Adrenal gland (tissue), 12 donors: ENCODE measurements around the gene RET. TPM values are rescaled to one million over a fixed set of nuclear protein-coding genes. Genes with fewer than 3 reads are reported as not detected.
A peak's percentile ranks its signal among the peaks of the same experiment; 100 is the strongest.
"Not testable (repeated sequence)": the region's sequence is repeated elsewhere in the genome, so short reads cannot be mapped to it uniquely, and the experiment has no call there.

Experiments
- DNase-seq, 7 donors: peaks; one replicate each; pipeline ENCODE4 v3.0.0-alpha.2; 2019 to 2020
- H3K27ac ChIP-seq, 5 donors: fragments of 200-600 bp; sonication (generic) in 4 of 5; 1 replicate in 3 of 5; 2 replicates in 2 of 5; pipeline versions ENCODE4 v1.5.1 to v1.8.0; 2016 to 2020; ENCODE audit warnings: mild to moderate bottlenecking in 1 of 5
- H3K27me3 ChIP-seq: fragments of 200-600 bp; 2 replicates; pipeline ENCODE4 v1.8.0; 2021
- H3K36me3 ChIP-seq, 2 donors: fragments of 200-600 bp; replicated peaks in 1 of 2; 1 replicate in 1 of 2; 2 replicates in 1 of 2; pipeline versions ENCODE4 v1.5.1 to v1.8.0; 2018 to 2022
- H3K4me1 ChIP-seq, 2 donors: fragments of 200-600 bp; replicated peaks in 1 of 2; 1 replicate in 1 of 2; 2 replicates in 1 of 2; pipeline versions ENCODE4 v1.5.1 to v1.8.0; 2018 to 2021
- H3K4me3 ChIP-seq, 4 donors: fragments of 200-600 bp; sonication (generic) in 3 of 4; one replicate each; pipeline ENCODE4 v1.5.1; 2016 to 2018
- H3K9me3 ChIP-seq, 3 donors: fragments of 200-600 bp; sonication (generic) in 1 of 3; replicated peaks in 1 of 3; 1 replicate in 2 of 3; 2 replicates in 1 of 3; pipeline versions ENCODE4 v1.5.1 to v1.8.0; 2016 to 2021
- POLR2A ChIP-seq, 2 donors: fragments of 450-650 bp; IDR thresholded peaks; one replicate each; pipeline ENCODE4 v1.6.1; 2017; ENCODE audit warnings: antibody characterized with exemption in 2 of 2, mild to moderate bottlenecking in 2 of 2, moderate library complexity in 1 of 2
- WGBS, 4 donors: extraction: QIAGEN DNeasy Blood & Tissue Kit in 2 of 4; methylation state at CpG; one replicate each; pipeline versions ENCODE4 v1.1.5 to v1.1.7; 2013 to 2017; 5-methylcytosine and 5-hydroxymethylcytosine counted together
- intact Hi-C, 2 donors: fragments of 100-400 bp; cut with DNase I; formaldehyde crosslinking; loops; one replicate each; pipeline versions ENCODE4 v1.14.1 to v1.15.0; 2022 to 2023
- polyA plus RNA-seq, 3 donors: library from polyadenylated mRNA; stranded (reverse); fragments of 200-250 nt in 2 of 3; fragments of 350-450 nt in 1 of 3; fragmentation: Illumina TruSeq in 1 of 3; extraction: RNeasy Lipid Tissue Mini Kit (QIAGEN cat#74804) in 1 of 3; gene quantifications; one replicate each; pipeline ENCODE4 v1.2.3, GENCODE V29; 2013 to 2014
- total RNA-seq, 9 donors: library from RNA; depleted of rRNA in 4 of 9; stranded (reverse); fragments of >200 nt in 4 of 9; fragments of 120-200 nt in 1 of 9; fragmentation: NEBNext Ultra II Directional in 1 of 9; extraction: Animal tissue kit (Norgen Biotek cat#: 25700) in 1 of 9; gene quantifications; one replicate each; pipeline versions ENCODE4 v1.1.0 to v1.2.4, GENCODE V29; 2013 to 2023
- TF ChIP-seq, protein P1 (sequence below), 6 experiments: fragments of 450-650 bp in 4 of 6; fragments of 200-600 bp in 2 of 6; sonication (generic) in 1 of 6; IDR thresholded peaks; 1 replicate in 5 of 6; 2 replicates in 1 of 6; pipeline versions ENCODE4 v1.5.1 to v1.8.0; 2016 to 2021; ENCODE audit warnings: antibody characterized with exemption in 6 of 6, mild to moderate bottlenecking in 2 of 6, moderate library complexity in 1 of 6
- donor health status: healthy with polysubstance abuse.
- donor health status: Bipolar disorder and iron deficiency.
- donor health status: DM: yes; HTN: yes; CAD: no.
- donor health status: DM: no; HTN: no; CAD: no.
- donor health status: DM: no; HTN: no; CAD: no.
- donor health status: DM: yes; HTN: yes; CAD: no.

RET gene
- total and polyA plus RNA-seq, 12 donors = 1.6 to 43.6 (median 6.0) TPM

DNA sequence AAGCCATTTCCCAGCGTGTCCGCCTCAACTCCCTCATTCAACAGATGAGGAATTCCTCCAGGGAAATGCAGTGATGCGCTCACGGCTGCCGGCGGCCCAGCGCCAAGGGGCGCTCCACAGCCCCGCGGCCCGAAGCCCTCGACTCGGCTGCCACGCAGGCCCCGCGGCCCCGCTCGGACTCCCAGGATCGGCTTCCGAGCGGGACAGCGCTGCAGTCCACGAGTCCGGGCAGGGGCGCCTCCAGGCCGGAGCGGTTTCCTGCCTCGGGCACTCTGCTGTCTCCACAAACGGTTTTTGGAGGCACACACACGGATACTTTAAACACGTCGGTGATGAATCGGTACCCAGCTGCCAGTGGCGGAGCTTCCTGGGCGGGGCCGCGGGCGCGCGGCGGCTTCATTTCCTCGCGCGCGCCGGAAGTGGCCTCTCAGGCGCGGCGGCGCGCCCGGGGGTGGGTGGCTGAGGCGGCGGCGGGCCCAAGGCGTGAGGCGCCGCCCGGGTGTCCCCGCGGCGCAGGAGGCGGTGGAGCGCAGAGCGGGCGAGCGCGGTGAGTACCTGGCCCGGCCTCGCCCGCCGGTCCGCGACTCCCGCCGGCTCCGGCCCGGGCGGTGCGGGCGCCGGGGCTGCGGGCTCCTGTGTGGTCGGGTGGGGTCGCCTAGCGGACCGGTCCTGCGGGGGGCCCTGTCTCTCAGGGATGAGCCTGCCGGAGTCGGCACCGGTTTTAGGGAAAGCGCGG is 61.3 kb downstream of the RET start, which contains the start of gene CSGALNACT2:
Gene CSGALNACT2, plus strand, starts transcription at position 425 of the 736 bp plus-strand sequence. CDS start 16,705 bp downstream, outside the sequence.
- intact Hi-C loops = loop anchor here in 1 of 2 donors (10.0 kb wide), 1 partner anchor 87 kb away; no protein-coding TSS in a partner anchor
- TF ChIP-seq POLR2A (IDR thresholded peaks at IDR 0.05) = peak; percentile 82 to 88
- TF ChIP-seq, protein P1, sequence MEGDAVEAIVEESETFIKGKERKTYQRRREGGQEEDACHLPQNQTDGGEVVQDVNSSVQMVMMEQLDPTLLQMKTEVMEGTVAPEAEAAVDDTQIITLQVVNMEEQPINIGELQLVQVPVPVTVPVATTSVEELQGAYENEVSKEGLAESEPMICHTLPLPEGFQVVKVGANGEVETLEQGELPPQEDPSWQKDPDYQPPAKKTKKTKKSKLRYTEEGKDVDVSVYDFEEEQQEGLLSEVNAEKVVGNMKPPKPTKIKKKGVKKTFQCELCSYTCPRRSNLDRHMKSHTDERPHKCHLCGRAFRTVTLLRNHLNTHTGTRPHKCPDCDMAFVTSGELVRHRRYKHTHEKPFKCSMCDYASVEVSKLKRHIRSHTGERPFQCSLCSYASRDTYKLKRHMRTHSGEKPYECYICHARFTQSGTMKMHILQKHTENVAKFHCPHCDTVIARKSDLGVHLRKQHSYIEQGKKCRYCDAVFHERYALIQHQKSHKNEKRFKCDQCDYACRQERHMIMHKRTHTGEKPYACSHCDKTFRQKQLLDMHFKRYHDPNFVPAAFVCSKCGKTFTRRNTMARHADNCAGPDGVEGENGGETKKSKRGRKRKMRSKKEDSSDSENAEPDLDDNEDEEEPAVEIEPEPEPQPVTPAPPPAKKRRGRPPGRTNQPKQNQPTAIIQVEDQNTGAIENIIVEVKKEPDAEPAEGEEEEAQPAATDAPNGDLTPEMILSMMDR (IDR thresholded peaks at IDR 0.05) = peak in 1 of 6 experiments; percentile 3
- WGBS, 4 donors = 0% methylated on average over 5 to 93 of the region's 93 CpGs

DNA sequence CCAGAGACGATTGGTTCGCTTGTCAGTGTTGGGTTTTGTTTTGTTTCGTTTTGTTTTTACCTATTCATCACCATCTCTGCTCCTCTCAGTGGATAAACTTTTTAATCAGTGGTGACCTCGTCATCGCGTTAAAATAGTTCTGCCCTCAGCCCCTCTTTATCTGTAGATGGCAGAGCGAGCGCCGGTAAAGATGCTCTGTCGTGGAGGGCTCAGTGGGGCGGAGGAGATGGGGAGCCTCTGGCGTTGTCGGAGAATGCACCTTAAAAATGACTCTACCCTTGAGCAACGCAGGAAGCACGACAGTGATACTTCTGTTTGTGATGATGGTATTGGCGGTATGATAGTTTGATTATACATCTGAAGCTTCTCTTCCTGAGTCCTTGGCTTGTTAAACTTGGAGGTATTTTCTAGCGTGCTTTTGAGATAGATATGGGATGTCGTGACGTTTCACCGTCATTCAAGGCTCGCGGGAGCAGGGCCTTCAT is 61.9 kb downstream of the RET start:
- H3K27ac ChIP-seq = peak overlapping the region; percentile 48 to 99 (median 95)
- intact Hi-C loops = loop anchor here in 1 of 2 donors (10.0 kb wide), 1 partner anchor 86 kb away; no protein-coding TSS in a partner anchor
- H3K9me3 ChIP-seq = no peaks in the 10 kb centered on the region
- peak overlapping the region; percentile 57 to 85 (median 69) for H3K4me3 ChIP-seq
- WGBS, 4 donors = 0% methylated on average over 17 to 22 of the region's 22 CpGs
- DNase-seq = peak in 3 of 7 donors; percentile 31 to 64 (median 38)
- no peak for TF ChIP-seq POLR2A (IDR thresholded peaks at IDR 0.05)
- TF ChIP-seq, protein P1 (IDR thresholded peaks at IDR 0.05) = peak in 1 of 6 experiments; percentile 22
- H3K4me1 ChIP-seq = peaks cover 6 to 24% of the 10 kb centered on the region in 2 donors
- H3K36me3 ChIP-seq = no peaks in the 10 kb centered on the region
- H3K27me3 ChIP-seq = no peaks in the 10 kb centered on the region

More for the DNA sequence above, 61.3 kb downstream of the RET start, which contains the start of gene CSGALNACT2:
- Histone ChIP-seq H3K27me3 (no peaks in the 10 kb centered on the region), H3K4me3 (peak within 1 kb of the TSS; percentile 64 to 85 (median 78)), H3K4me1 (peaks cover 6 to 24% of the 10 kb centered on the region in 2 donors), H3K9me3 (no peaks in the 10 kb centered on the region), H3K27ac (peak within 1 kb of the TSS; percentile 48 to 99 (median 95)), H3K36me3 (no peaks in the 10 kb centered on the region)
- peak; percentile 84 to 92 (median 86) for DNase-seq

DNA sequence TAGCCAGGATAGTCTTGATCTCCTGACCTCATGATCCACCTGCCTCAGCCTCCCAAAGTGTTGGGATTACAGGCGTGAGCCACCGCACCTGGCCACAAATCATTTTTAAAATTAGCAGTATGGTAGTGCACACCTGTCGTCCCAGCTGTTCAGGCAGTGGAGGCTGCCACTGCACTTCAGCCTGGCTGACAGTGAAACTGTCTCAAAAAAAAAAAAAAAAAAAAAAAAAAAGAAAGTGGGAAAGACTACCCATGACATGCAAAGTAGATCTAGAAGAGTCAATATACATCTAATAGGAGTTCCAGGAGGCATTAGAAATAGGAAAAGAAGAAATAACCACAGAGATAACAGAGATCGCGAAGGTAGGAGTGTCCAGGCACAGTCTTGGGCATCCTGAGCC is 64.6 kb downstream of the RET start:
- Histone ChIP-seq H3K36me3 (no peaks in the 10 kb centered on the region), H3K27ac (no peak overlapping the region), H3K9me3 (no peaks in the 10 kb centered on the region), H3K27me3 (no peaks in the 10 kb centered on the region), H3K4me3 (no peak overlapping the region), H3K4me1 (peaks cover 6 to 35% of the 10 kb centered on the region in 2 donors)
- 92 to 96% (median 95%) methylated on average over 5 of the region's 5 CpGs for WGBS, 4 donors
- DNase-seq = no peak
- TF ChIP-seq, protein P1 (IDR thresholded peaks at IDR 0.05) = no peak
- no peak for TF ChIP-seq POLR2A (IDR thresholded peaks at IDR 0.05)
- intact Hi-C loops = no loop called here

DNA sequence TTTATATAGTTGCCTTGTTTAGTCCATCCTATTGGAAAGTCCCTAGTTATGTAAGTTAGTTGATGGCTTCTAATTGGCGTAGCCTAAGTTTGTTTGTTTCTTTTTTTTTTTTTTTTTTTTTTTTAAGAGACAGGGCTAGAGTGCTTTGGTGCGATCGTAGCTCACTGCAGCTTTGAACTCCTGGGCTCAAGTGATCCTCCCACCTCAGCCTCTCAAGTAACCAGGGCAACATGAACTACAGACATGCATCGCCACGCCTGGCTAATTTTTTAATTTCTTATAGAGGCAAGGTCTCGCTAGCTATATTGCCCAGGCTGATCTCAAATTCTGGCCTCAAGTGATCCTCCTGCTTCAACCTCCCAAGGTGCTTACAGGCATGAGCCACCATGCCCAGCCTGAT is 68.4 kb downstream of the RET start:
- Histone ChIP-seq H3K4me3 (no peak overlapping the region), H3K27me3 (no peaks in the 10 kb centered on the region), H3K9me3 (no peaks in the 10 kb centered on the region), H3K4me1 (peaks cover 0 to 22% of the 10 kb centered on the region in 2 donors), H3K27ac (no peak overlapping the region), H3K36me3 (no peaks in the 10 kb centered on the region)
- TF ChIP-seq, protein P1 (IDR thresholded peaks at IDR 0.05) = no peak
- no peak for TF ChIP-seq POLR2A (IDR thresholded peaks at IDR 0.05)
- intact Hi-C loops = no loop called here
- DNase-seq = no peak
- WGBS, 4 donors = 84 to 94% (median 92%) methylated on average over 6 of the region's 6 CpGs

DNA sequence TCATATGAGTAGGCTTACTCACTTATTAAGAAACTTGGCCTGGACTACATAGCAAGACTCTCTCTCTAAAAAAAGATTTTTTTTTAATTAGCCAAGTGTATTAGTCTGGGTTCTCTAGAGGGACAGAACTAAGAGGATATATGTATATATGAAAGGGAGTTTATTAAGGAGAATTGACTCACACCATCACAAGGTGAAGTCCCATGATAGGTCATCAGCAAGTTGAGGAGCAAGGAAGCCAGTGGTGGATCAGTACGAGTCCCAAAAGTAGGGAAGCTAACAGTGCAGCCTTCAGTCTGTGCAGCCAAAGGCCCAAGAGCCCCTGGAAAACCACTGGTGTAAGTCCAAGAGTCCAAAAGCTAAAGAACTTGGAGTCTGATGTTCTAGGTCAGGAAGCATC is 69.1 kb downstream of the RET start:
- peaks cover 0 to 18% of the 10 kb centered on the region in 2 donors for H3K4me1 ChIP-seq
- WGBS, 4 donors = 87 to 95% (median 92%) methylated on average over 1 of the region's 1 CpG
- H3K9me3 ChIP-seq, H3K36me3 ChIP-seq, H3K27me3 ChIP-seq, intact Hi-C loops, H3K4me3 ChIP-seq, DNase-seq, H3K27ac ChIP-seq: not testable (repeated sequence)
